HG03095 (cell line): ENCODE results near the gene ZSCAN23.
"Not testable (repeated sequence)": the region's sequence is repeated elsewhere in the genome, so short reads cannot be mapped to it uniquely, and the experiment has no call there.

Source experiments
- ATAC-seq: cut with Tn5 transposase; IDR thresholded peaks from one replicate; pipeline ENCODE4 v1.9.1; 2021; ENCODE audit warnings: moderate library complexity; ENCODE audit not compliant: unreplicated experiment

Gene ZSCAN23

DNA sequence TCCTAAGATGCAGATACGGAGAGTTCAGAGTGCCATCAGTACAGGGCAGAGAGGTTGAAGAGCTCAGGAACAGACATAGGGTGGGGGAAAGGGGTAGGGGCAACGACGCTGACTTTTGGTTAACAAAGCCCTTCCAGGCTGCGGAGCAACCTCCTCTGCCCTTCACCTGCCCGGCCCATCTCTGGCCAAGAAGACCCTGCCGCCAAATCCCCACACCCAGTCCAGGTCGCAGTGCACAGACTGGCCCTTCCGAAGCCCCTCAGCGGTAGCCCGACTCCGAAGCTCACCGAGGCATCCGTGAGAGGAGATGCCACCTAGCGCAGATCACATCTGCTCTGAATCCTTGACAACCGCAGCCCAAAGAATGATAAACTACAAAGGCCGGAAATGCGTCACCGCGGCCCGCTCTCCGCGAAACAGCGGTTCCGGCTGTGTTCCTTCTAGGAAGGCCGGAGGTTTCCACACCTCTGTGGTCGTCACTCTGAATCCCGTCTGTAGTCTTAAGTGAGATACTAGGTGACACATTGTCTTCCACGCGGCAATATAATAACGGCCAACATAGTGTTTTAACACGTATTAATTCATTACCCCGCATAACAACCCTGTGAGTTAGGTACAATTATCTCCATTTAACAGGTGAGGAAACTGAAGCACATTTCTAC, at the start of gene ZSCAN23:
ZSCAN23 (minus strand) TSS at position 380 of the 662 bp plus-strand sequence. CDS start 7,225 bp downstream, outside the sequence.
- ATAC-seq: peak; percentile 95

GRCh38 chr6:28491984-28492317, 48.7 kb upstream of the ZSCAN23 start:
- no peak for ATAC-seq

DNA sequence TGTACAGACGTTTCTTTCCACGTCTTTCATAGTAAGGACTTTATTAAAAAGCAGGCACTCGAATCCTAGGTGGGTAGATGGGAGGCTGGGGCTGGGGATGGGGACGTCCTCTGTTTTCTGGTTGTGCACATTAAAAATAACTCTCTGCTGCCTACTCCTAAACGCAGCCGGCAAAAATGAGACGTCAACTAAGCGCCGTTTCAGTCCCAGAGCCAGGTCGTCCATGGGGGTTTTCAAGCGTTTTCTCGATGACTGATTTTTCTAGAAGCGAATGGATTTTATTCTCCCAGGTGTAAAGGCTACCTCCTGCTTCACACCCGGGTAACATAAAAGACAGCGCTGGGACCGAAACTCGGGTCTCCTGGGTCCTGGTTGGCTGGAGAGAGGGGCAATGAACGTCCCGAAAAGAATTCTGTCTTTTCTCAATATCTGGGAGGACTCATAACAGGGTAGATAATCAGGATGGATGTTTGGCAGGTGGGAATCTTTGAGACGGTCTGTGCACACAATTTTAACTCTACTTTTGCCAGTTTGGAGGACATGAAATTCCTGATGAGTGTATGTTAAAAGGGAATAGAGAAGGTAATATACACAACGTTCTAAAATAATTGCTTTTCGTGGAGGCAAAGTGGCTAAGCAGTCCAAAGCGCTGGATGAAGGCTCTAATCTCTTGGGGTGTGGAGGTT, 47.1 kb upstream of the ZSCAN23 start:
- no peak for ATAC-seq

DNA sequence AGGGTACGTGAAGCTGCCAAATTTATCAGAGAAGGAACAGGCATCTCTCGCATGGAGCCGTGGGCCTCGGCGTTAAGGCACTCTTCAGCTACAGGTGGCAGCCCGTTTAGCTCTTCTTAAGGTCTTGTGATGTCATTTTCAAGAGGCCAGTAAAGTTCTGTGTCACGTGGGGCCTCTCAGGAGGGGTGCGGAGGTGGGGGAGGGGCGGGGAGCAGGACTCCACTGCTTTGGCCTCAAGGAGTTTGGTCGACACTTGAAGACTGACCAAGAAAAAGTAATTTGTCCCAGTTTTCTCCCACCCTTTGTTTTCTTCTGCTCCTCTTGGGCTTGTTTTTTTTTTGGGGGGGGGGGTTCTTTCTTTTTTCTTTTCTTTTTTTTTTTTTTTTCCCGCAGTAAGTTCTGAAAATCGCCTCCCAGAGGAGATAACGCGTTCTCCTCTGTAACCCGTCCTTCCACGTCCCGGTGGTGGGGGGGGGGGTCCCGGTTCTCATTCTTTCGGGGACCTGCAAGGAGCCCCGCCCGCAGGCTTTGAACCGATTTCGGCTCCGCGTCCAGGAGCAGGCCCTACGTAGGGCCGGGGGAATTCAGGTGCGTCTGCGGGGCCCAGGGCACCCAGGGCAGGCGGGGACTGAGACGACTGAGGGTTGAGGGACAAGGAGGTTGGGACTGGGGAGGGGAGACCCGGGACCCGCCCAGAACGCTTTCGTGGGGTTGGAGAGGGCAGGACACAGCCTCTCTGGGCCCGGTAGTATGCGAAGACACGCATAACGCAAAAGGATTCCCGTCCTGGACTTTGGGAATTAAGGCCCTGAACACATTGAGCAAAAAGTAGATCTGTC, 46.3 kb upstream of the ZSCAN23 start:
- peak; percentile 58 for ATAC-seq

- no peak for ATAC-seq
Measured at GRCh38 chr6:28488916-28489365, 45.6 kb upstream of the ZSCAN23 start.

- ATAC-seq: no peak
Measured at GRCh38 chr6:28486988-28487742, 43.9 kb upstream of the ZSCAN23 start.

GRCh38 chr6:28486533-28486932, 43.2 kb upstream of the ZSCAN23 start:
- ATAC-seq: no peak

- ATAC-seq: no peak
Measured at GRCh38 chr6:28485482-28485881, 42.2 kb upstream of the ZSCAN23 start.

GRCh38 chr6:28480253-28480932, 37.1 kb upstream of the ZSCAN23 start:
- no peak for ATAC-seq

DNA sequence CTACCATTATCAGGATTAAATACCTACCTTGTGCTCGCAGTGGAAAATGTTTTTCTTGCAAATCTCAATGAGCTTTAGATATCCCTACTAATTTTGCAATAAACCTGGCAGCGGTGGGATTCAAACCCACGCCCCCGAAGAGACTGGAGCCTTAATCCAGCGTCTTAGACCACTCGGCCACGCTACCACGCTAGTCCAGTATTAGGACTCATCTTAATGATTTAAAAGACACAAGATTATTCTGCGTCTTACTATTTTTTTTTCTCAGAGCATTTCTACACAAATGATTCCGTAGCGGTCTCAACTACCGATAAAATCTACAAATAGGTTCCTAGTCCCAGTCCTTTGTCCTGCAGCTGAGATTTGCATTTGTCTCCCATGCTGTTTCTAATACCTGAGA, 35.2 kb upstream of the ZSCAN23 start:
- no peak for ATAC-seq

GRCh38 chr6:28474441-28475219, 31.3 kb upstream of the ZSCAN23 start:
- no peak for ATAC-seq

DNA sequence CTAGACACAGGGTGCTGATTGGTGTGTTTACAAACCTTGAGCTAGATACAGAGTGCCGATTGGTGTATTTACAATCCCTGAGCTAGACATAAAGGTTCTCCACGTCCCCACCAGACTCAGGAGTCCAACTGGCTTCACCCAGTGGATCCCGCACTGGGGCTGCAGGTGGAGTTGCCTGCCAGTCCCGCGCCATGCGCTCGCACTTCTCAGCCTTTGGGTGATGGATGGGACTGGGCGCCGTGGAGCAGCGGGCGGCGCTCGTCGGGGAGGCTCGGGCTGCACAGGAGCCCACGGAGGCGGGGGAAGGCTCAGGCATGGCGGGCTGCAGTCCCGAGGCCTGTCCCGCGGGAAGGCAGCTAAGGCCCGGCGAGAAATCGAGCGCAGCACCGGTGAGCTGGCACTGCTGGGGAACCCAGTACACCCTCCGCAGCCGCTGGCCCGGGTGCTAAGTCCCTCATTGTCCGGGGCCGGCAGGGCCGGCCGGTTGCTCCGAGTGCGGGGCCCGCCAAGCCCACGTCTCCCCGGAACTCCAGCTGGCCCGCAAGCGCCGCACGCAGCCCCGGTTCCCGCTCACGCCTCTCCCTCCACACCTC, 26.0 kb upstream of the ZSCAN23 start:
- ATAC-seq: not testable (repeated sequence)

GRCh38 chr6:28468056-28468455, 24.8 kb upstream of the ZSCAN23 start:
- no peak for ATAC-seq

DNA sequence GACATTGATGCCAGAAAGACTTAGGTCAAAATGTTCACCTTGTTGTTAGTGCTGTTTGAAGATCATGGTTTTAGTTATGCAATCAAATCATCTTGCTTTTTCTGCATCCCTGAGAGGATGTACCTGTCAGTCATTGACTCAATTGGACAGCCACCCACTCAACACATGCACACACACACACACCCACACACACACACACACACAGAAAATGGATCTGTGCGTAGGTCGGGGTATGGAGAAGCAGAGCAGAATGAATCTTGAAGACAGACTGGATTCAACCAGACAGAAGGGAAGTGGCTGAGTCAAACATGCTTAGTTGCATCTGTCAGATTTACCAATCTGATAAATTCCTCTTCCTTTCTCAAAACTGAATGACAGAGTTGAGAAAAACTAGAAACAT, 19.1 kb upstream of the ZSCAN23 start:
- ATAC-seq: no peak

DNA sequence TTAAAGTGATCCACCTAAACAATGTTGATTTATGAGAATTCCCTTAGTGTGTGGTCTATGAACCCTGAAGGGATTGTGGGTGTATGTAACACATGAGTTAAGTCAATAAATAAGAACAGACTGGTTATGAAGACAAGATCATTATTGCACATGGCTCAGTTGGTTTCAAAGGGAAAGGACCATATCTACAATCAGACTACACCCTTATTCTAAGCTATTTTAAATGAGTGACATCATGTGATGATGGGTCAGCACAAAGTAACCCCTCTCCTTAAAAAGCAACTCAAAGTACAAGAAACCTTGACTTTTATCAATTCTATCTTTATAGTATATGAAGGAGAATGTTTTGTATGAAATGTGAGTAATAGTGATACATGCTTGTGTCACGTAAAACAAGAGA, 15.3 kb upstream of the ZSCAN23 start:
- no peak for ATAC-seq

DNA sequence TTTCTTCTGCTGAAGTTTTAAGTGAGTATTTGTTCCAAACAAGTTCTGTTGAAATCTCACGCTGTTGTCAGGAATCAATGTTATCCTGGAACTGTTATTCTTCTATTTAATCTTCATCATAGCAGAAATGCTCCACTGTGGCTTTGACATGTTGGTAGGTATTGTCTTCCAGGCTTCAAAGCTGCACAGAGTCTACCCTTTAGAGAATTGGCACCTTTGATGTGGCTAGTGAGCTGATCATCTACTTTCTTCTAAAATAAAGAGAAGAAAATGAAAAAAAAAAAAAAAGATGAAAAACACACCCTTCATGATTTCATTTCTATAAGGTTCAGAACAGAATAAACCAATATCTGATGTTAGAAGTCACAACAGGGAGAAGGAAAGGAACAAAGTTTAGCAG, 5.8 kb upstream of the ZSCAN23 start:
- no peak for ATAC-seq

- ATAC-seq: not testable (repeated sequence)
Measured at GRCh38 chr6:28447512-28447906, 4.2 kb upstream of the ZSCAN23 start.

- ATAC-seq: no peak
Measured at GRCh38 chr6:28446818-28447511, 3.7 kb upstream of the ZSCAN23 start.

- not testable (repeated sequence) for ATAC-seq
Measured at GRCh38 chr6:28444759-28445158, 1.5 kb upstream of the ZSCAN23 start.
